Measurements from ENCODE around the gene LCN9.

Gene LCN9

GRCh38 chr9:135673941-135674340, 10.8 kb downstream of the LCN9 start:
- FAIRE-seq: no peak

- FAIRE-seq: no peak
Measured at GRCh38 chr9:135674977-135675376, 11.9 kb downstream of the LCN9 start.

GRCh38 chr9:135676891-135677290, 13.8 kb downstream of the LCN9 start:
- FAIRE-seq: no peak

GRCh38 chr9:135677641-135678168, 14.6 kb downstream of the LCN9 start:
- FAIRE-seq: no peak

- no peak for FAIRE-seq
Measured at GRCh38 chr9:135678236-135679017, 15.3 kb downstream of the LCN9 start.

GRCh38 chr9:135680056-135680455, 16.9 kb downstream of the LCN9 start:
- no peak for FAIRE-seq

- FAIRE-seq: no peak
Measured at GRCh38 chr9:135681161-135681560, 18.1 kb downstream of the LCN9 start.

GRCh38 chr9:135683401-135684034, 20.4 kb downstream of the LCN9 start:
- no peak for FAIRE-seq

GRCh38 chr9:135684691-135685090, 21.6 kb downstream of the LCN9 start:
- no peak for FAIRE-seq

- FAIRE-seq: no peak
Measured at GRCh38 chr9:135687216-135687615, 24.1 kb downstream of the LCN9 start.

- no peak for FAIRE-seq
Measured at GRCh38 chr9:135689011-135689410, 25.9 kb downstream of the LCN9 start.

- no peak for FAIRE-seq
Measured at GRCh38 chr9:135690836-135691570, 27.9 kb downstream of the LCN9 start.

GRCh38 chr9:135692410-135692809, 29.3 kb downstream of the LCN9 start:
- no peak for FAIRE-seq

- FAIRE-seq: no peak
Measured at GRCh38 chr9:135693265-135693664, 30.2 kb downstream of the LCN9 start.

- FAIRE-seq: no peak
Measured at GRCh38 chr9:135693771-135694170, 30.7 kb downstream of the LCN9 start.

- no peak for FAIRE-seq
Measured at GRCh38 chr9:135694414-135694813, 31.3 kb downstream of the LCN9 start.

- FAIRE-seq: no peak
Measured at GRCh38 chr9:135695036-135695435, 31.9 kb downstream of the LCN9 start.

- no peak for FAIRE-seq
Measured at GRCh38 chr9:135695642-135696041, 32.5 kb downstream of the LCN9 start.

- no peak for FAIRE-seq
Measured at GRCh38 chr9:135696446-135696845, 33.3 kb downstream of the LCN9 start.

GRCh38 chr9:135697226-135697625, 34.1 kb downstream of the LCN9 start:
- no peak for FAIRE-seq

GRCh38 chr9:135698236-135698635, 35.1 kb downstream of the LCN9 start:
- FAIRE-seq: no peak

GRCh38 chr9:135698767-135699166, 35.7 kb downstream of the LCN9 start:
- no peak for FAIRE-seq

GRCh38 chr9:135699440-135699839, 36.3 kb downstream of the LCN9 start, which contains the start of gene SOHLH1:
TSS of gene SOHLH1 (minus strand) at chr9:135699481. CDS start at chr9:135699467, 14 bp downstream.
- no peak for FAIRE-seq

- no peak for FAIRE-seq
Measured at GRCh38 chr9:135700525-135700924, 37.4 kb downstream of the LCN9 start.

Measured in G401.6 (cell line).